ENCODE measurements around the gene CSTF3.

GRCh38 chr11:33055375-33055774 is 105.9 kb downstream of the CSTF3 start:
- TF ChIP-seq CTCF (IDR thresholded peaks at IDR 0.05; ENCODE audit: insufficient read depth, low read depth, low read length): no peak
- no peak for TF ChIP-seq EZH2 (IDR thresholded peaks at IDR 0.05; ENCODE audit: insufficient read depth, low read length)
